Uterus (tissue), 4 donors: ENCODE measurements around the gene CEP131. TPM values are rescaled to one million over a fixed set of nuclear protein-coding genes. Genes with fewer than 3 reads are reported as not detected.

Experiments used
- DNase-seq, 2 donors: peaks; one replicate each; pipeline ENCODE4 v3.0.0-alpha.2; 2019 to 2020
- H3K27ac ChIP-seq, 2 donors: fragments of 200-600 bp; sonication (generic); 1 replicate in 1 of 2; 2 replicates in 1 of 2; pipeline ENCODE4 v1.5.1; 2016 to 2018
- H3K27me3 ChIP-seq, 2 donors: fragments of 200-600 bp; sonication (generic); one replicate each; pipeline ENCODE4 v1.5.1; 2018 to 2019; ENCODE audit warnings: control low read depth in 1 of 2
- H3K36me3 ChIP-seq, 2 donors: fragments of 200-600 bp; sonication (generic); one replicate each; pipeline ENCODE4 v1.5.1; 2019; ENCODE audit warnings: control low read depth in 1 of 2
- H3K4me1 ChIP-seq, 2 donors: fragments of 200-600 bp; sonication (generic); one replicate each; pipeline ENCODE4 v1.5.1; 2018 to 2019; ENCODE audit warnings: control low read depth in 1 of 2
- H3K4me3 ChIP-seq, 2 donors: fragments of 200-600 bp; sonication (generic); 1 replicate in 1 of 2; 2 replicates in 1 of 2; pipeline ENCODE4 v1.5.1; 2018 to 2019; ENCODE audit warnings: mild to moderate bottlenecking in 1 of 2
- H3K9me3 ChIP-seq, 2 donors: fragments of 200-600 bp; sonication (generic); one replicate each; pipeline ENCODE4 v1.5.1; 2019; ENCODE audit warnings: control low read depth in 1 of 2
- CTCF ChIP-seq, 4 experiments: fragments of 200-600 bp in 2 of 4; fragments of 450-650 bp in 2 of 4; sonication (generic) in 2 of 4; IDR thresholded peaks; one replicate each; pipeline ENCODE4 v1.5.1; 2016 to 2019; ENCODE audit warnings: antibody characterized with exemption in 4 of 4, mild to moderate bottlenecking in 2 of 4, moderate library complexity in 1 of 4
- POLR2A ChIP-seq, 2 donors: fragments of 450-650 bp; IDR thresholded peaks; one replicate each; pipeline ENCODE4 v1.6.1; 2016; ENCODE audit warnings: antibody characterized with exemption in 2 of 2, mild to moderate bottlenecking in 1 of 2, moderate library complexity in 1 of 2
- intact Hi-C: fragments of 100-400 bp; cut with DNase I; formaldehyde crosslinking; loops from one replicate; pipeline ENCODE4 v1.15.1; 2023; ENCODE audit warnings: low total_unique reads
- total RNA-seq, 4 donors: library from RNA; depleted of rRNA in 3 of 4; stranded (reverse); fragments of >200 nt in 3 of 4; gene quantifications; one replicate each; pipeline versions ENCODE4 v1.1.0 to v1.2.4, GENCODE V29; 2014 to 2023
- donor health status: DM: yes; HTN: yes; CAD: no.

CEP131 gene
- total RNA-seq, 4 donors from 2014 or later: 2.9 to 13.3 (median 10.0) TPM

GRCh38 chr17:81166033-81166492 lies 56.7 kb downstream of the CEP131 start, which contains the start of gene AATK:
Gene AATK (minus strand): TSS chr17:81166221. CDS start chr17:81165992, 229 bp downstream.
- TF ChIP-seq POLR2A (IDR thresholded peaks at IDR 0.05): no peak
- no peak for TF ChIP-seq CTCF (IDR thresholded peaks at IDR 0.05)
- intact Hi-C loops: no loop called here
- H3K4me1 ChIP-seq: peaks cover 0 to 5% of the 10 kb centered on the region in 2 donors
- no peak within 1 kb of the TSS for H3K4me3 ChIP-seq
- H3K9me3 ChIP-seq: no peaks in the 10 kb centered on the region
- no peaks in the 10 kb centered on the region for H3K27me3 ChIP-seq
- no peaks in the 10 kb centered on the region for H3K36me3 ChIP-seq
- DNase-seq: no peak
- no peak within 1 kb of the TSS for H3K27ac ChIP-seq

GRCh38 chr17:81165246-81166032 lies 57.3 kb downstream of the CEP131 start, which contains the start of gene PVALEF:
Gene PVALEF (plus strand): TSS chr17:81165507. CDS start chr17:81181227, 15,720 bp downstream.
- H3K27me3 ChIP-seq: no peaks in the 10 kb centered on the region
- H3K4me3 ChIP-seq: no peak within 1 kb of the TSS
- TF ChIP-seq CTCF (IDR thresholded peaks at IDR 0.05) (no peak), POLR2A (IDR thresholded peaks at IDR 0.05) (no peak)
- DNase-seq: no peak
- no peaks in the 10 kb centered on the region for H3K36me3 ChIP-seq
- peaks cover 0 to 5% of the 10 kb centered on the region in 2 donors for H3K4me1 ChIP-seq
- no peak within 1 kb of the TSS for H3K27ac ChIP-seq
- H3K9me3 ChIP-seq: no peaks in the 10 kb centered on the region
- intact Hi-C loops: no loop called here

GRCh38 chr17:81164371-81165245 lies 58.2 kb downstream of the CEP131 start:
- TF ChIP-seq CTCF (IDR thresholded peaks at IDR 0.05) (no peak), POLR2A (IDR thresholded peaks at IDR 0.05) (no peak)
- no peaks in the 10 kb centered on the region for H3K36me3 ChIP-seq
- no peak overlapping the region for H3K27ac ChIP-seq
- DNase-seq: no peak
- peaks cover 0 to 5% of the 10 kb centered on the region in 2 donors for H3K4me1 ChIP-seq
- no peak overlapping the region for H3K4me3 ChIP-seq
- intact Hi-C loops: no loop called here
- H3K27me3 ChIP-seq: no peaks in the 10 kb centered on the region
- no peaks in the 10 kb centered on the region for H3K9me3 ChIP-seq

DNA sequence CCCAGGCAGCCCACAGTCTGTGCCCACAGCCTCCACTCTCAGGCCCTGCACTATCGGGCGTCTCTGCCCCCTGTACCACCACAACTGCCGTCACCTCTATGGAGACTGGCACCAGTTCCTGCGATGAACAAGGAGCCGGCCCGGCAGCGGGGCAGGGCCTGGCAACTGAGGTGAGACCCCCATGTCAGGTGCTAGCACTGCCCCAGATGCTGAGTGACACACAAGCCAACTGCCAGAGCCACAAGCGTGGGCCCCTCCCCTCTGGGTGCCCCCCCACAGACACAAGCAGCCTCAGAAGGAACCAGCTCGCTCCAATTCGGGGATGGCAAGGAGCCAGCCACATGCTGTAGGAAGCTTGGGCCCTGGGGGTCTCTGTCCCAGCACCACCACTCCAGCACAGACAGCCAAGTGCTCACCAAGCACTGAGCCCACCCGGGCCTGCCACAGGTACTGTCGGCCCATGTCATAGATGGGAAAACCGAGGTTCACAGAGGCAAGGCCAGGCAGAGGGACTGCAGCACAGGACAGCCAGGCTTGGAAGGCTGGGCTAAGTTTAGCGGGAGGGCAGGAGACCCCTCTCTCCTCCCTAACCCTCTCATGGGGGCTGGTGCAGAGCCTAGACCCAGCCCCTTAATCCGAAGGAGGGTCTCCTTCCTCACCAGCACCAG lies 58.9 kb downstream of the CEP131 start:
- H3K4me1 ChIP-seq: peaks cover 0 to 5% of the 10 kb centered on the region in 2 donors
- TF ChIP-seq CTCF (IDR thresholded peaks at IDR 0.05) (no peak), POLR2A (IDR thresholded peaks at IDR 0.05) (no peak)
- H3K27ac ChIP-seq: no peak overlapping the region
- no peaks in the 10 kb centered on the region for H3K36me3 ChIP-seq
- no peak overlapping the region for H3K4me3 ChIP-seq
- H3K27me3 ChIP-seq: no peaks in the 10 kb centered on the region
- H3K9me3 ChIP-seq: no peaks in the 10 kb centered on the region
- intact Hi-C loops: no loop called here
- DNase-seq: no peak
